Right lobe of liver (tissue), 6 donors: Measurements from ENCODE around the gene PTCD3. TPM values are rescaled to one million over a fixed set of nuclear protein-coding genes. Genes with fewer than 3 reads are reported as not detected.

ENCODE experiments used
- ATAC-seq, 4 donors: fragments of 200-7000 bp; cut with Tn5 transposase; one replicate each; pipeline ENCODE4 v1.9.1; 2020; ENCODE audit warnings: mild to moderate bottlenecking in 4 of 4, moderate library complexity in 4 of 4
- DNase-seq, 3 donors: peaks; one replicate each; pipeline ENCODE4 v3.0.0-alpha.2; 2020
- H3K27ac ChIP-seq, 3 donors: fragments of 200-600 bp; one replicate each; pipeline ENCODE4 v1.8.0; 2022
- H3K27me3 ChIP-seq, 2 donors: fragments of 200-600 bp; one replicate each; pipeline ENCODE4 v1.8.0; 2022
- H3K36me3 ChIP-seq, 4 donors: fragments of 200-600 bp; sonication (generic) in 1 of 4; one replicate each; pipeline versions ENCODE4 v1.5.1 to v1.8.0; 2017 to 2022; ENCODE audit warnings: control low read depth in 1 of 4
- H3K4me1 ChIP-seq, 4 donors: fragments of 200-600 bp; sonication (generic) in 1 of 4; one replicate each; pipeline versions ENCODE4 v1.5.1 to v1.8.0; 2017 to 2022; ENCODE audit warnings: control low read depth in 1 of 4
- H3K4me3 ChIP-seq, 3 donors: fragments of 200-600 bp; one replicate each; pipeline ENCODE4 v1.8.0; 2022
- H3K9me3 ChIP-seq, 4 donors: fragments of 200-600 bp; sonication (generic) in 1 of 4; one replicate each; pipeline versions ENCODE4 v1.5.1 to v1.8.0; 2017 to 2022; ENCODE audit warnings: control low read depth in 1 of 4
- POLR2A ChIP-seq: fragments of 450-650 bp; IDR thresholded peaks from one replicate; pipeline ENCODE4 v1.6.1; 2017; ENCODE audit warnings: antibody characterized with exemption, mild to moderate bottlenecking
- WGBS: methylation state at CpG from one replicate; pipeline ENCODE4 v1.1.6; 2018; ENCODE audit warnings: low coverage, low lambda C conversion rate; ENCODE audit not compliant: insufficient coverage; ENCODE audit errors: missing lambda C conversion rate; 5-methylcytosine and 5-hydroxymethylcytosine counted together
- intact Hi-C, 2 donors: fragments of 100-400 bp; cut with DNase I; formaldehyde crosslinking; loops; one replicate each; pipeline versions ENCODE4 v1.11.2 to v1.14.1; 2022
- total RNA-seq, 6 experiments: library from RNA; depleted of rRNA in 2 of 6; stranded (reverse); fragments of >200 nt in 2 of 6; fragmentation: NEBNext Ultra II Directional in 3 of 6; extraction: Animal tissue kit (Norgen Biotek cat#: 25700) in 3 of 6; gene quantifications; one replicate each; pipeline versions ENCODE4 v1.1.0 to v1.2.4, GENCODE V29; 2016 to 2023
- TF ChIP-seq, protein P1 (sequence below), 4 donors: fragments of 200-600 bp in 3 of 4; fragments of 450-650 bp in 1 of 4; IDR thresholded peaks; one replicate each; pipeline versions ENCODE4 v1.5.1 to v1.8.0; 2016 to 2022; ENCODE audit warnings: antibody characterized with exemption in 4 of 4, mild to moderate bottlenecking in 2 of 4
- donor health status: DM: no; HTN: yes; CAD: no.
- donor health status: DM: no; HTN: no; CAD: no.
- donor health status: DM: no; HTN: no; CAD: no.
- donor health status: DM: no; HTN: yes; CAD: no.
- donor health status: DM: no; HTN: yes; CAD: no.

Gene PTCD3
- total RNA-seq, 6 experiments from 2014 or later, result 47.6 to 68.2 (median 56.1) TPM

- H3K36me3 ChIP-seq, result peaks cover 5 to 22% (median 13%) of the 10 kb centered on the region in 4 donors
- no peak for DNase-seq
- intact Hi-C loops, result no loop called here
- no peak overlapping the region for H3K27ac ChIP-seq
- no peaks in the 10 kb centered on the region for H3K27me3 ChIP-seq
- no peaks in the 10 kb centered on the region for H3K9me3 ChIP-seq
- peaks cover 0 to 22% (median 10%) of the 10 kb centered on the region in 4 donors for H3K4me1 ChIP-seq
- WGBS, result 98% methylated on average over 5 of the region's 5 CpGs
- TF ChIP-seq POLR2A, result no peak
- TF ChIP-seq, protein P1, sequence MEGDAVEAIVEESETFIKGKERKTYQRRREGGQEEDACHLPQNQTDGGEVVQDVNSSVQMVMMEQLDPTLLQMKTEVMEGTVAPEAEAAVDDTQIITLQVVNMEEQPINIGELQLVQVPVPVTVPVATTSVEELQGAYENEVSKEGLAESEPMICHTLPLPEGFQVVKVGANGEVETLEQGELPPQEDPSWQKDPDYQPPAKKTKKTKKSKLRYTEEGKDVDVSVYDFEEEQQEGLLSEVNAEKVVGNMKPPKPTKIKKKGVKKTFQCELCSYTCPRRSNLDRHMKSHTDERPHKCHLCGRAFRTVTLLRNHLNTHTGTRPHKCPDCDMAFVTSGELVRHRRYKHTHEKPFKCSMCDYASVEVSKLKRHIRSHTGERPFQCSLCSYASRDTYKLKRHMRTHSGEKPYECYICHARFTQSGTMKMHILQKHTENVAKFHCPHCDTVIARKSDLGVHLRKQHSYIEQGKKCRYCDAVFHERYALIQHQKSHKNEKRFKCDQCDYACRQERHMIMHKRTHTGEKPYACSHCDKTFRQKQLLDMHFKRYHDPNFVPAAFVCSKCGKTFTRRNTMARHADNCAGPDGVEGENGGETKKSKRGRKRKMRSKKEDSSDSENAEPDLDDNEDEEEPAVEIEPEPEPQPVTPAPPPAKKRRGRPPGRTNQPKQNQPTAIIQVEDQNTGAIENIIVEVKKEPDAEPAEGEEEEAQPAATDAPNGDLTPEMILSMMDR (IDR thresholded peaks at IDR 0.05), result no peak
- ATAC-seq, result no peak
- H3K4me3 ChIP-seq, result no peak overlapping the region
These were observed 37.4 kb upstream of the PTCD3 start for GRCh38 chr2:86068648-86069047.

DNA sequence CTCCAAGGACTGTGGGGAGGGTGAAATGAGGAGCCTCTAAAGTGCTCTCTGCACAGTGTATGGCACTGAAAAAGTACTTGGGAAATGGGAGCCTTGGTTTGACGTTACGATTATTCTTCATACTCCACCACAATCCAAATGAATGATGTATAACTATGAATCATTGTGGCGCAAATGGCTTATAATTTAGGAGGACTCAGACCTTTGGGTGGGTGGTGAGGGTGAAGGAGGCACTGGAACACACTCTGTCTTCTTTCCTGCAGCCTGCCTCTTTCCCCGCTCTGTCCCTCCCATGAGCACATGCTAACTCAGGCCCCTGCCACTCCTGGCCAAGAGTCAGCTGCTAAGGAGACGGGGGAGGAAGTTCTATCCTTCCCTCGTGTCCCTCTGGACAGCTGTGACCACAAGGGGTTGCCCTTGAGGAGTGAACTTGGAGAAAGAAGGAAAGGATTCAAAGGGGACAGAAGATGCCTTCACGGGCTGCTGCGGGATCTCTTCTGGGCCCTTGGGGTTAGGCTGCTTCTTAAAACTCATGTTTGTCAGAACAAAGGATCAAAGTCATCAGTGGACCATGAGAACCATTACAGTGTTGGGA lies 36.8 kb upstream of the PTCD3 start:
- intact Hi-C loops, result no loop called here
- Histone ChIP-seq H3K9me3 (no peaks in the 10 kb centered on the region), H3K27ac (no peak overlapping the region), H3K36me3 (peaks cover 5 to 25% (median 10%) of the 10 kb centered on the region in 4 donors), H3K4me1 (peaks cover 0 to 27% (median 11%) of the 10 kb centered on the region in 4 donors), H3K27me3 (no peaks in the 10 kb centered on the region), H3K4me3 (no peak overlapping the region)
- TF ChIP-seq POLR2A, result no peak
- TF ChIP-seq, protein P1 (IDR thresholded peaks at IDR 0.05), result no peak
- DNase-seq (no peak), ATAC-seq (no peak)
- WGBS, result 75% methylated on average over 4 of the region's 8 CpGs

DNA sequence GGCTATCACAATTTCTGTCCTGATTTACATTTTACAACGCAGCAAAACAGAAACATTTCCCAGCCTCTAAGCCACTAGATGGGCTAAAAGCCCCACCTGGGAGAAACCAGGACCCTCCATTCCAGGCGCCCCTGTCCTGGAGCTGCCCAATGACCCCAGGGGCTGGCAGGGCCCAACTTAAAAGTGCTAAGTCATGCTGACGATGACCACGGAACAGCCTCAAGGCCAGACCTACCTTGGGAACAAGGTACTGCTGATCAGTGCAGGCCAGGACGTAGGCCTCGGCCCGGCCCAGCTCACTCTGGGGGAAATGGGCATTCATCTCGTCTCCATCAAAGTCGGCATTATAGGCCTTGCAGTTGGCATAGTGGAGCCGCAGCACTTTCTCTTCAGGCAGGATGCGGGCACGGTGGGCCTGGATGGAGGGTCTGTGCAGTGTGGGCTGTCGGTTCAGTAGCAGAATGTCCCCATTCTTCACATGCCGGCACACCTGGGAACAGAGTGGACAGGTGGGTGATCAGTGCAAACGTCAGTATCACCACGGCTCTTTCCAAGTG lies 36.2 kb upstream of the PTCD3 start:
- Histone ChIP-seq H3K9me3 (no peaks in the 10 kb centered on the region), H3K27me3 (no peaks in the 10 kb centered on the region), H3K4me1 (peaks cover 0 to 27% (median 11%) of the 10 kb centered on the region in 4 donors), H3K27ac (no peak overlapping the region), H3K4me3 (no peak overlapping the region), H3K36me3 (peaks cover 5 to 21% (median 12%) of the 10 kb centered on the region in 4 donors)
- intact Hi-C loops, result no loop called here
- no peak for ATAC-seq
- no peak for DNase-seq
- no peak for TF ChIP-seq POLR2A
- TF ChIP-seq, protein P1 (IDR thresholded peaks at IDR 0.05), result no peak
- 98% methylated on average over 6 of the region's 16 CpGs for WGBS

GRCh38 chr2:86070868-86071267 lies 35.2 kb upstream of the PTCD3 start:
- H3K4me1 ChIP-seq, result peaks cover 0 to 27% (median 11%) of the 10 kb centered on the region in 4 donors
- no peaks in the 10 kb centered on the region for H3K27me3 ChIP-seq
- peaks cover 5 to 20% (median 10%) of the 10 kb centered on the region in 4 donors for H3K36me3 ChIP-seq
- WGBS, result 100% methylated on average over 1 of the region's 2 CpGs
- DNase-seq (no peak), ATAC-seq (no peak)
- no peaks in the 10 kb centered on the region for H3K9me3 ChIP-seq
- no peak overlapping the region for H3K4me3 ChIP-seq
- intact Hi-C loops, result no loop called here
- no peak overlapping the region for H3K27ac ChIP-seq
- TF ChIP-seq, protein P1 (IDR thresholded peaks at IDR 0.05), result no peak
- no peak for TF ChIP-seq POLR2A
